Left renal pelvis (tissue), 4 donors: Measurements from ENCODE around the gene CGNL1. TPM values are rescaled to one million over a fixed set of nuclear protein-coding genes. Genes with fewer than 3 reads are reported as not detected.

Experiments
- DNase-seq, 4 donors: peaks; one replicate each; pipeline ENCODE4 v3.0.0-alpha.2; 2013; ENCODE audit warnings: low read depth in 4 of 4, low spot score in 3 of 4
- polyA plus RNA-seq, 4 donors: library from polyadenylated mRNA; unstranded; fragments of 120-200 nt; gene quantifications; one replicate each; pipeline ENCODE4 v1.2.1, GENCODE V29; 2013; ENCODE audit not compliant: insufficient read length in 4 of 4

The CGNL1 gene
- polyA plus RNA-seq, 4 donors: 58.3 to 66.1 (median 62.2) TPM

GRCh38 chr15:57559875-57560274 is 183.6 kb downstream of the CGNL1 start:
- no peak for DNase-seq

GRCh38 chr15:57561041-57561711 is 184.9 kb downstream of the CGNL1 start:
- peak in 1 of 4 donors; percentile 63 for DNase-seq

- no peak for DNase-seq
Measured at GRCh38 chr15:57562196-57562769, 186.0 kb downstream of the CGNL1 start.

GRCh38 chr15:57563416-57563815 is 187.1 kb downstream of the CGNL1 start:
- DNase-seq: no peak

- DNase-seq: no peak
Measured at GRCh38 chr15:57565311-57565710, 189.0 kb downstream of the CGNL1 start.

GRCh38 chr15:57566834-57567233 is 190.5 kb downstream of the CGNL1 start:
- no peak for DNase-seq

GRCh38 chr15:57567891-57568290 is 191.6 kb downstream of the CGNL1 start:
- no peak for DNase-seq

GRCh38 chr15:57568299-57568698 is 192.0 kb downstream of the CGNL1 start:
- DNase-seq: no peak

- no peak for DNase-seq
Measured at GRCh38 chr15:57570340-57570739, 194.0 kb downstream of the CGNL1 start.

- no peak for DNase-seq
Measured at GRCh38 chr15:57570994-57571393, 194.7 kb downstream of the CGNL1 start.

- no peak for DNase-seq
Measured at GRCh38 chr15:57571725-57572124, 195.4 kb downstream of the CGNL1 start.

- DNase-seq: no peak
Measured at GRCh38 chr15:57572468-57572867, 196.2 kb downstream of the CGNL1 start.

GRCh38 chr15:57573151-57573550 is 196.8 kb downstream of the CGNL1 start:
- no peak for DNase-seq

- no peak for DNase-seq
Measured at GRCh38 chr15:57575363-57575762, 199.1 kb downstream of the CGNL1 start.

- no peak for DNase-seq
Measured at GRCh38 chr15:57578288-57578900, 202.1 kb downstream of the CGNL1 start.

- DNase-seq: no peak
Measured at GRCh38 chr15:57580428-57580827, 204.1 kb downstream of the CGNL1 start.

GRCh38 chr15:57580866-57581265 is 204.6 kb downstream of the CGNL1 start:
- no peak for DNase-seq

- no peak for DNase-seq
Measured at GRCh38 chr15:57582090-57582489, 205.8 kb downstream of the CGNL1 start.

- no peak for DNase-seq
Measured at GRCh38 chr15:57583282-57583681, 207.0 kb downstream of the CGNL1 start.

GRCh38 chr15:57583720-57584119 is 207.4 kb downstream of the CGNL1 start:
- no peak for DNase-seq

GRCh38 chr15:57586661-57587424 is 210.5 kb downstream of the CGNL1 start:
- DNase-seq: no peak
